ENCODE data around the gene VAV1. TPM values are rescaled to one million over a fixed set of nuclear protein-coding genes. Genes with fewer than 3 reads are reported as not detected.

The VAV1 gene
- total and polyA plus RNA-seq, 2 of the 13 experiments (the other 11 are each of a cell fraction or from before 2014, with no cell fraction given): not detected

GRCh38 chr19:6739883-6740588, 32.5 kb upstream of the VAV1 start (continued):
- TF ChIP-seq ARID4A (CRISPR knock-in tag; IDR thresholded peaks at IDR 0.05; ENCODE audit: borderline replicate concordance) (peak; percentile 4; the same call in 1 of the 2 replicates), ZMYM4 (CRISPR knock-in tag; IDR thresholded peaks at IDR 0.05) (0 out of 2 replicates have a peak, but pooled peaks have one; percentile 21), ZIK1 (CRISPR knock-in tag; IDR thresholded peaks at IDR 0.05; ENCODE audit: borderline replicate concordance, low read depth) (0 out of 2 replicates have a peak, but pooled peaks have one; percentile 37), TOPORS (CRISPR knock-in tag; IDR thresholded peaks at IDR 0.05) (peak; percentile 18; the same call in 1 of the 2 replicates), KMT2A (CRISPR knock-in tag; IDR thresholded peaks at IDR 0.05) (0 out of 2 replicates have a peak, but pooled peaks have one; percentile 3), FOXK1 (CRISPR knock-in tag; IDR thresholded peaks at IDR 0.05; ENCODE audit: borderline replicate concordance, low read depth) (no peak), MXD1 (CRISPR knock-in tag; IDR thresholded peaks at IDR 0.05) (0 out of 2 replicates have a peak, but pooled peaks have one; percentile 1), SAP130 (CRISPR knock-in tag; IDR thresholded peaks at IDR 0.05; ENCODE audit: low read depth) (peak; percentile 61), ZBTB10 (CRISPR knock-in tag; IDR thresholded peaks at IDR 0.05; ENCODE audit: borderline replicate concordance) (0 out of 2 replicates have a peak, but pooled peaks have one; percentile 3), PHF20 (CRISPR knock-in tag; IDR thresholded peaks at IDR 0.05) (peak; percentile 37; the same call in 1 of the 2 replicates), FOXC1 (CRISPR knock-in tag; IDR thresholded peaks at IDR 0.05; ENCODE audit: borderline replicate concordance) (0 out of 2 replicates have a peak, but pooled peaks have one; percentile 21), MAZ (IDR thresholded peaks at IDR 0.05; ENCODE audit: borderline replicate concordance, low read depth, low read length) (no peak), MAZ (CRISPR knock-in tag; IDR thresholded peaks at IDR 0.05; ENCODE audit: low read depth) (0 out of 2 replicates have a peak, but pooled peaks have one; percentile 26), NKX3-1 (CRISPR knock-in tag; IDR thresholded peaks at IDR 0.05) (0 out of 2 replicates have a peak, but pooled peaks have one; percentile 32), NCOA1 (CRISPR knock-in tag; IDR thresholded peaks at IDR 0.05) (0 out of 2 replicates have a peak, but pooled peaks have one; percentile 65), ZNF263 (CRISPR knock-in tag; IDR thresholded peaks at IDR 0.05) (peak; percentile 77), ZFP90 (CRISPR knock-in tag; IDR thresholded peaks at IDR 0.05; ENCODE audit: borderline replicate concordance) (0 out of 2 replicates have a peak, but pooled peaks have one; percentile 63), HOXA5 (CRISPR knock-in tag; IDR thresholded peaks at IDR 0.05) (0 out of 2 replicates have a peak, but pooled peaks have one; percentile 59), MYC (CRISPR knock-in tag; IDR thresholded peaks at IDR 0.05; ENCODE audit: borderline replicate concordance) (peak; percentile 58; the same call in 1 of the 2 replicates), NONO (IDR thresholded peaks at IDR 0.05) (no peak), NONO (CRISPR knock-in tag; conservative IDR thresholded peaks at IDR 0.05) (no peak)
